ENCODE data around the gene MCF2L2. TPM values are rescaled to one million over a fixed set of nuclear protein-coding genes. Genes with fewer than 3 reads are reported as not detected.

The MCF2L2 gene
- total and polyA plus RNA-seq, 2 of the 13 experiments (the other 11 are each of a cell fraction or from before 2014, with no cell fraction given), result not detected

- no peak for TF ChIP-seq ZNF407 (CRISPR knock-in tag; IDR thresholded peaks at IDR 0.05; ENCODE audit: not compliant biosample characterization)
- no peak for TF ChIP-seq FOXP1 (IDR thresholded peaks at IDR 0.05)
- TF ChIP-seq FOXP1 (CRISPR knock-in tag; IDR thresholded peaks at IDR 0.05), result peak; percentile 70
- no peak for TF ChIP-seq PAX8 (CRISPR knock-in tag; IDR thresholded peaks at IDR 0.05; ENCODE audit: borderline replicate concordance)
- peak; percentile 77 for TF ChIP-seq PPARG (CRISPR knock-in tag; conservative IDR thresholded peaks at IDR 0.05)
- no peak for TF ChIP-seq KAT2B (IDR thresholded peaks at IDR 0.05; ENCODE audit: borderline replicate concordance, low read depth, low read length)
- peak; percentile 46; the same call in 1 of the 2 replicates for TF ChIP-seq NFKBIZ (CRISPR knock-in tag; IDR thresholded peaks at IDR 0.05)
- 0 out of 2 replicates have a peak, but pooled peaks have one; percentile 19 for TF ChIP-seq SOX5 (CRISPR knock-in tag; IDR thresholded peaks at IDR 0.05; ENCODE audit: borderline replicate concordance)
- peak; percentile 61; the same call in 1 of the 2 replicates for TF ChIP-seq SKIL (CRISPR knock-in tag; IDR thresholded peaks at IDR 0.05; ENCODE audit: borderline replicate concordance)
- peak; percentile 46; the same call in 1 of the 2 replicates for TF ChIP-seq GMEB1 (CRISPR knock-in tag; IDR thresholded peaks at IDR 0.05; ENCODE audit: borderline replicate concordance)
- TF ChIP-seq CENPBD1 (CRISPR knock-in tag; IDR thresholded peaks at IDR 0.05; ENCODE audit: borderline replicate concordance, low read depth), result no peak
- TF ChIP-seq ZNF281 (CRISPR knock-in tag; IDR thresholded peaks at IDR 0.05; ENCODE audit: borderline replicate concordance), result peak; percentile 50; the same call in 1 of the 2 replicates
- no peak for TF ChIP-seq THAP8 (CRISPR knock-in tag; IDR thresholded peaks at IDR 0.05; ENCODE audit: borderline replicate concordance)
Observed at GRCh38 chr3:183464480-183464879, 36.1 kb upstream of the MCF2L2 start (continued).

Data from HepG2 (cell line).